HepG2 (cell line): ENCODE results near the gene ADGRF1. TPM values are rescaled to one million over a fixed set of nuclear protein-coding genes. Genes with fewer than 3 reads are reported as not detected.

Experiments used
- CEBPZ ChIP-seq: IDR thresholded peaks from 2 replicates; pipeline ENCODE4 v1.6.1; 2012; ENCODE audit warnings: low read length, improper control_type of control experiment
- HIVEP1 ChIP-seq: sonication (generic); formaldehyde crosslinking; IDR thresholded peaks from 2 replicates; pipeline ENCODE4 v1.4.0; 2020; ENCODE audit warnings: mild to moderate bottlenecking, missing genetic modification reagents
- HNF1B ChIP-seq: sonication (generic); formaldehyde crosslinking; IDR thresholded peaks from 2 replicates; pipeline ENCODE4 v1.5.1; 2020; ENCODE audit warnings: mild to moderate bottlenecking, moderate library complexity, missing genetic modification reagents
- SNAPC4 ChIP-seq: sonication (generic); formaldehyde crosslinking; IDR thresholded peaks from 2 replicates; pipeline ENCODE4 v1.4.0; 2020; ENCODE audit warnings: mild to moderate bottlenecking, missing genetic modification reagents
- ZNF280B ChIP-seq: sonication (generic); formaldehyde crosslinking; IDR thresholded peaks from 2 replicates; pipeline ENCODE4 v1.5.0; 2020; ENCODE audit warnings: missing genetic modification reagents, mild to moderate bottlenecking, borderline replicate concordance
- ZNF3 ChIP-seq: IDR thresholded peaks from 2 replicates; pipeline ENCODE4 v1.7.0; 2017; ENCODE audit warnings: inconsistent platforms
- ZNF782 ChIP-seq: sonication (generic); formaldehyde crosslinking; IDR thresholded peaks from 2 replicates; pipeline ENCODE4 v1.4.0; 2020; ENCODE audit warnings: missing genetic modification reagents, mild to moderate bottlenecking, borderline replicate concordance
- polyA plus RNA-seq, 8 experiments: library from polyadenylated mRNA; depleted of rRNA in 3 of 8; stranded (reverse) in 7 of 8; unstranded in 1 of 8; fragments of >200 nt; fragmentation: Illumina TruSeq in 4 of 8; extraction: Trizol in 4 of 8; gene quantifications; 2 replicates each; pipeline versions ENCODE4 v1.2.1 to v1.2.3, GENCODE V29; 2011 to 2016; ENCODE audit warnings: low read depth in 4 of 8, missing spikeins in 1 of 8, mixed read lengths in 1 of 8; ENCODE audit not compliant: insufficient read depth in 1 of 8
- total RNA-seq, 5 experiments: library from RNA; depleted of rRNA; stranded (reverse); fragments of >200 nt; fragmentation: Illumina TruSeq; extraction: Trizol; gene quantifications; 2 replicates each; pipeline ENCODE4 v1.2.3, GENCODE V29; 2016; ENCODE audit warnings: low read depth in 1 of 5

Gene ADGRF1
- total and polyA plus RNA-seq, 2 of the 13 experiments (the other 11 are each of a cell fraction or from before 2014, with no cell fraction given) = not detected

GRCh38 chr6:47075741-47076421 is 33.7 kb upstream of the ADGRF1 start (continued):
- TF ChIP-seq HNF1B (CRISPR knock-in tag) (peak; percentile 48; the same call in 1 of the 2 replicates), CEBPZ (no peak), ZNF280B (CRISPR knock-in tag) (no peak), SNAPC4 (no peak), HIVEP1 (CRISPR knock-in tag) (no peak), ZNF782 (CRISPR knock-in tag) (no peak), ZNF3 (CRISPR knock-in tag) (no peak)
